ENCODE data around the gene CFAP73. TPM values are rescaled to one million over a fixed set of nuclear protein-coding genes. Genes with fewer than 3 reads are reported as not detected.

CFAP73 gene
- total RNA-seq, 1 donor from 2014 or later, result not detected

DNA sequence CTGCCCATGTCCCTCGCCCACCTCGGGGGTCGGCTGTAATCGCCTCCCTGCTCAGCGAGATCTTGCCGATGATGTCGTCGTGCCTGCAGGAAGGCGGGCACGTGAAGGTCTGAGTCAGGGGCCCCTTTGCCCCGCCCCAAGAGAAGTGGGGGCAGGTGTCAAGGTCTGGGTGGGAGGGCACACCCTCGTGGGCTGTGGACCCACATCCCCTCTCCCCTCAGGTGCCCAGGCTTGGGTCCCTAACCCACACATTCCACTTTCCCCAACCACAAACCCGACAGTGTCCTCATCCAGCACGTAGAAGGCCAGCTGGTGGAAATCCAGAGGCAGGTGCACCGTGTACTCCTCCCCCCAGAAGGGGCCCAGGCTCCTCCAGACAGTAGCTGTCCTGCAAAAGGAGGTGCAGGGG is 21.7 kb upstream of the CFAP73 start:
- Histone ChIP-seq H3K36me3 (ENCODE audit: control insufficient read depth, insufficient read depth, low read length) (no peaks in the 10 kb centered on the region), H3K4me3 (ENCODE audit: low read depth, low read length) (no peak overlapping the region), H3K27me3 (ENCODE audit: control insufficient read depth, insufficient read depth, low read length) (peaks cover 5% of the 10 kb centered on the region)
- no peak for DNase-seq (ENCODE audit: low read depth)
- TF ChIP-seq, protein P1, sequence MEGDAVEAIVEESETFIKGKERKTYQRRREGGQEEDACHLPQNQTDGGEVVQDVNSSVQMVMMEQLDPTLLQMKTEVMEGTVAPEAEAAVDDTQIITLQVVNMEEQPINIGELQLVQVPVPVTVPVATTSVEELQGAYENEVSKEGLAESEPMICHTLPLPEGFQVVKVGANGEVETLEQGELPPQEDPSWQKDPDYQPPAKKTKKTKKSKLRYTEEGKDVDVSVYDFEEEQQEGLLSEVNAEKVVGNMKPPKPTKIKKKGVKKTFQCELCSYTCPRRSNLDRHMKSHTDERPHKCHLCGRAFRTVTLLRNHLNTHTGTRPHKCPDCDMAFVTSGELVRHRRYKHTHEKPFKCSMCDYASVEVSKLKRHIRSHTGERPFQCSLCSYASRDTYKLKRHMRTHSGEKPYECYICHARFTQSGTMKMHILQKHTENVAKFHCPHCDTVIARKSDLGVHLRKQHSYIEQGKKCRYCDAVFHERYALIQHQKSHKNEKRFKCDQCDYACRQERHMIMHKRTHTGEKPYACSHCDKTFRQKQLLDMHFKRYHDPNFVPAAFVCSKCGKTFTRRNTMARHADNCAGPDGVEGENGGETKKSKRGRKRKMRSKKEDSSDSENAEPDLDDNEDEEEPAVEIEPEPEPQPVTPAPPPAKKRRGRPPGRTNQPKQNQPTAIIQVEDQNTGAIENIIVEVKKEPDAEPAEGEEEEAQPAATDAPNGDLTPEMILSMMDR (IDR thresholded peaks at IDR 0.05; ENCODE audit: insufficient read depth, low read length, poor library complexity, severe bottlenecking), result no peak

DNA sequence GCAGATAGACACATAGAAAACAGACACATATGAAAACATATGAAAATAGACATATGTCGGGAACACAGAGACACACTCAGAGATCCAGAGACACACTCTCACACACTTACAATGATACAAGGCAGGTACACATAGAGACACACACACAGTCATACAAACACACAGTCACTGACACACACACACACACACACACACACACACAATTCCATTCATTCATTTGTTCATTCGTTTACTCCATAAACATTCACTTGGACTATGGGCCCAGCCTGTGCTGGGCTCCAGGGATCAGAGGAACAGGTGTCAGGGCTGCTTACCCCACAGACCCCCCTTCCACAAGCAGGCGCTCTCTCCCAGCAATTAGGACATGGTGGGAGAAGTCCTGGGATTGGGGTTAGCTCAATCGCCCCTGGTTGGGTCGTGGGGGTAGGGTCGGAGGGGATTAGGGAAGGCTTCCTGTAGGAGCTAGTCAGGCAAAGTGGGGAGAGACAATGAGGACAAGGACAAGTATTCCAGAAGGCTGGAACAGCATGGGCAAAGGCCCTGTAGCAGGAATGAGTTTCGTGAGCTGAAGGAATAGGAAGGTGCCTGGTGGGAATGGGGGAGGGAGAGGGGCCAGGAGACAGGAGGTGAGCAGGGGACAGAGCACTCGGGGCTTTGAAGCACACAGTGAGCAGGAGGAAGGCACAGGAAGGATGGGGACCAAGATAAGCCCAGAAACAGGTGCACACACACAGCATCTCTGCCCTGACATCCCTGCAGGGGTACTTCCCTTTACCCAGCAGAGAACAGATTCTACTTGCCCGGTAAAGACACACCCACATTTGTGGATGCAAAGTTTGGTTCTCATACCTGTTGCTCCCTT is 20.5 kb upstream of the CFAP73 start:
- no peak overlapping the region for H3K4me3 ChIP-seq (ENCODE audit: low read depth, low read length)
- TF ChIP-seq, protein P1 (IDR thresholded peaks at IDR 0.05; ENCODE audit: insufficient read depth, low read length, poor library complexity, severe bottlenecking), result no peak
- H3K27me3 ChIP-seq (ENCODE audit: control insufficient read depth, insufficient read depth, low read length), result peaks cover 5% of the 10 kb centered on the region
- no peaks in the 10 kb centered on the region for H3K36me3 ChIP-seq (ENCODE audit: control insufficient read depth, insufficient read depth, low read length)
- no peak for DNase-seq (ENCODE audit: low read depth)

DNA sequence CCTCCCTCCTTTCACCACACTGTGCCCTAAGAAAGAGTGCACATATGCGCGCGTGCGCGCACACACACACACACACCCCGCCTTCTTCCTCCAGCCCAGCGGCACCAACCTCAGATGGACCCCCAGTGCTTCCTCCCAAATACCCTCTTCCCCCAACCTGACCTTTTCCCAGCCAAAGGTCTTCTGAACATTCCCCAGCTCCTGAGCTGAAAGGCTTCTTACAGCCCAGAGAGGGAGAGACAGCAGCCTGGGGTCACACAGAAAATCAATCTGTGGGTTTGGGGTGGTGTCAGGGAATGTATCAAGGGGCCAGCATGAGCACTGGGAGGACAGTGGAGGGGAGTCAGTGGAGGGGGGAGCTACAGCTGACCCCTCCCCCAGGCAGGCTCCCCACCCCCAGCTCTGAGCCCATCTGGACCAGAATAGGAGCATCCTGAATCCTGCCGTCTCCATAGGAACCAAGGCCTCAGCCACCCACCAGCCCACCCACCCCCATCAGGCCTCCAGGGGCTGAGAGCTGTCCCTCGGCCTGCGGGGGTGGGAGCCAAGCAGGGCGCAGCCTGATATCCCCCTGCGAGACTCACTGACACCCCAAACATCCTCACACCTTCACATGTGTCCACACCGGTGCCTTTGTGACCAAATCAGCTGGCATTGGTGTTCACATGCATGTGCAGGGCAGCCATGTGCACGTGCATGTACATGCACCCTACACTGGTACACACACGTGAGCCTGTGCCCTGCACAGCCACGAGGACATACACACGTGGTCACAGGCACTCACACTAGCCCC is 19.7 kb upstream of the CFAP73 start:
- Histone ChIP-seq H3K27me3 (ENCODE audit: control insufficient read depth, insufficient read depth, low read length) (peaks cover 5% of the 10 kb centered on the region), H3K36me3 (ENCODE audit: control insufficient read depth, insufficient read depth, low read length) (no peaks in the 10 kb centered on the region), H3K4me3 (ENCODE audit: low read depth, low read length) (no peak overlapping the region)
- no peak for DNase-seq (ENCODE audit: low read depth)
- TF ChIP-seq, protein P1 (IDR thresholded peaks at IDR 0.05; ENCODE audit: insufficient read depth, low read length, poor library complexity, severe bottlenecking), result no peak

DNA sequence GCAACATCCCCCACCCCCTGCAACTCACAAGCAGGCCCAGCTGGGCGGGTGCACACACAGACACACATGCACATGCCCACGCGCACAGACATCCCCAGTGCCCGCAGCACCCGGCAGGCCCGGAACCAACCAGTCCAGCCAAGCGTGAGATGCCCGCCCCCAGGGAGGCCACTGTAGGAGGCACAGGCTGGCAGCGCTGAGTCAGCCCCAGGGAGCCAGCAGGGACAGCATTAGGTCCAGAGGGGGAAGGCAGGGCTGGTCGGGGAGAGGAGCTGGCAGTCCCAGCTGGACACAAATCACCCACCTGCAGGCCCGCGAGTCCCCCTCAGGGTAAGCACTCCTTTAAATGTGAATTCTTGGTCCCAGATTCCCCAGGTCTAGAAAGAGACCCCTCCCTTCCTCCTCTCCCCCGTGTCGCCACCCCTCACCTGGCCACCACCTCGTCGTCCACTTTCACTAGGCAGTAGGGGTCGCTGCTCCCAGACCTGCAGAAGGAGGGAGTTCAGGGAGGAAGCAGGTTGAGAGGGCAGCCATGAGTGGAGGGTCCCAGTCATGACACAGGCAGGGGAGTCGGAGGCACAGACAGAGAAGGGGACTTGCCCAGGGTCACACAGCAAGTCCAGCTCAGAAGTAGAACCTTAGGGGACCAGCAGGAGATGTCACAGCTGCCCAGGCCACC is 18.9 kb upstream of the CFAP73 start:
- peaks cover 5% of the 10 kb centered on the region for H3K27me3 ChIP-seq (ENCODE audit: control insufficient read depth, insufficient read depth, low read length)
- DNase-seq (ENCODE audit: low read depth), result no peak
- H3K4me3 ChIP-seq (ENCODE audit: low read depth, low read length), result no peak overlapping the region
- no peaks in the 10 kb centered on the region for H3K36me3 ChIP-seq (ENCODE audit: control insufficient read depth, insufficient read depth, low read length)
- TF ChIP-seq, protein P1 (IDR thresholded peaks at IDR 0.05; ENCODE audit: insufficient read depth, low read length, poor library complexity, severe bottlenecking), result peak; percentile 77

DNA sequence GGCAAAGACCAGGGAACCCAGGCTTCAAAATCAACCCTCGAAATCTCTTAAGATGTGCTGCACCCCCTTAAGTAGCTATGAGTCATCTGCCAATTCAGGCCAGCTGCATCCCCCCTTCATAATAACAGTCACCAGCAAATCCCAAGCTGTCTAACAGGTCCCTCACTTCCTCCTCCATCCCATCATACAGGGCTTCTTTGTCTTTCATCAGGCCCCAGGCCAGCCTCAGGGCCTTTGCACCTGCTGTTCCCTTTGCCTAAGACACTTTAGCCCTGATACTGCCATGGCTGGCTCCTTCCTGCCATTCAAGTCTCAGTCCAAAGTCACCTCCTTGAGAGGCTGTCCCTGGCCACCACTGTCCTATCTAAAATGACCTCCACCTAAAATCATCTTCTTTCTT is 18.0 kb upstream of the CFAP73 start:
- DNase-seq (ENCODE audit: low read depth), result no peak
- TF ChIP-seq, protein P1 (IDR thresholded peaks at IDR 0.05; ENCODE audit: insufficient read depth, low read length, poor library complexity, severe bottlenecking), result no peak
- H3K4me3 ChIP-seq (ENCODE audit: low read depth, low read length), result no peak overlapping the region
- H3K27me3 ChIP-seq (ENCODE audit: control insufficient read depth, insufficient read depth, low read length), result peaks cover 5% of the 10 kb centered on the region
- H3K36me3 ChIP-seq (ENCODE audit: control insufficient read depth, insufficient read depth, low read length), result no peaks in the 10 kb centered on the region
